Fibroblast of skin of right biceps (primary cell): ENCODE results near the gene STK35.

ENCODE experiments used
- DNase-seq: peaks from one replicate; pipeline ENCODE4 v3.0.0-alpha.2; 2013

STK35 gene

DNA sequence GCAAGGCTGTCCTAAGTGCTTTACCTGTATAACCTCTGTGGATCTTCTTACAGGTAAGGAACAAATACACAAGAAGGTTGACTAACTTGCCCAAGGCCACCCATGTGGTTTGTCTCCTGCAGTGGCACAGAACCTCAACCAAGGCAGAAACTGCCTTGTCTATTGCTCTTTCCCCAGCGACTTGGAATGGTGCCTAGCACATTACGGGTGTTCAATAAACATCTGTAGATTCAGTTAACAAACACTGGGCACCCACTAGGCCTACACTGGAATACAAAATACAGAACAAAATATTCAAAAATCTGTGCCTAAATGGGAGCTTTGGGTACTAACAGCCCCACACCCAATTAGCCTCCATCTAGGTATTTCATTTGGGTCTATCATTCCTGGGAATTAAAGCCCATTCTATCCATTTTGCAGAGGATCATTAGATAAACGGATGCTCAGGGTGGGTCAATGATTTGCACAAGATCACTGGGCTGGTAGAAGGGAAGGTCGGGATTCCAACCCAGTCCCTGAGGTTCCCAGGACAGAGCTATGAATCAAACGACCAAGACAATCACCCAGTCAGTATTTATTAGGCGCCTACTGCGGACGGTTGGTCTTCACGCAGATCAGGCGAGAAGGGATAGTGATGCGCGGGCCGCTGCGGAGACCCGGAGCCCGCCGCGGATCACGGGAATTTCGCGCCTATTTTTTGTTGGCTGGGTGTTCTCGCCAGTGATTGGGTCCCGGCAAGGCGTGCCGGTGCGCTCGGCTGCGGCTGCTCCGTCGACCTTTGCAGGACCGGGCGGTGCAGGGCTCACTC, at the start of gene STK35:
STK35 (plus strand) TSS at position 771 of the 808 bp plus-strand sequence. CDS start 55 bp downstream, outside the sequence.
- DNase-seq = no peak

DNA sequence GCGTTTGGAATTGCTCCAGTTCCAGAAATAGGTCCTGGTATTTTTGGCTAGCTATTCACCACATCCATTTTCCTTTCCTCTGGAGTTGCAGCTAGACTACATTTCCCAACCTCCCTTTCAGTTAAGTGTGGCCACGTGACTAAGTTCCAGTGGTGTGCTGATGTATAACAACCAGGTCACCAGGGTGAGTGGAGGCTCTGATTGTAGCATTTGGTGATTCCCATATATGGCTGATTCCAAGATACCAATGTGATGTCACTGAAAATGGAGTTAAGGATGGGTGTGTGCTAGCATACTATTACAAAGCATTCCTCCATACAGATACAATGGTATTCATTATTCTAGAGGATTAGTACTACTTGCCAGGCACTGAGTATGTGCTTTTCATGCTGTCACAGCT, 49.7 kb upstream of the STK35 start:
- DNase-seq = no peak

DNA sequence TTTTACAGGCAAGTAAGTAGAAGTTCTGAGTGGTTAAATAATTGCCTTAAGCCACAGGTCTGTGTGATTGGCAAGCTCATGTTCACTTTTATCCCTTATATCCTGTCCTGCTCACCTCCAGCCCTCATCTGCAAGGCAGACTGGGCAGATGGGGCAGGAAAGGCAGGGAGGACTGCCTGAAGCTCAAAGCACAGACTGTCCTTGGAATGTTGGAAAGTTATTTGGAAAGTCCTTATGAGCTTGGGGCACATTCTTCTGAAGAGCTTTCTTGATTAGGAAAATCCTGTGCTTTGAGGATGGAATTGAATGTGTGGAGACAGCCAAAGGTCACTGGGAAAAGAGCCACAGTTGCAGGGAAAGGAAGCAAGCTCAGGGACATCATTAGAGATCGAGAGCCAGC, 48.9 kb upstream of the STK35 start:
- no peak for DNase-seq

DNA sequence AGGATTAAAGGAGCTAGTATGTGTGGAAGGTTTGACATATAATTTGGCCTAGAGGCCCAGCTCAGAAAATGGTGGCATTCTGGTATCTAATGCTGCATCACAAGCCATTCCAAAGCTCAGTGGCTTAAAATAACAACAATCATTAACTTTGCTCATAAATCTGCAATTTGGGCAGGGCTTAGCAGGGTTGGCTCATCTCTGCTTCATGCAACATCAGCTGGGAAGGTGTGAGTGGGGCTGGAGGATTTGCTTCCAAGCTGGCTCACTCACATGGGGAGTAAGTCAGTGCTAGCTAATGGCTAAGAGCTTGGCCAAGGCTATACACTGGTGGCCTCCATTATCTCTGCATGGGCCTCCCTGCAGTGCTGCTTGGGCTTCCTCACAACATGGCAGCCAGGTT, 48.0 kb upstream of the STK35 start:
- no peak for DNase-seq

DNA sequence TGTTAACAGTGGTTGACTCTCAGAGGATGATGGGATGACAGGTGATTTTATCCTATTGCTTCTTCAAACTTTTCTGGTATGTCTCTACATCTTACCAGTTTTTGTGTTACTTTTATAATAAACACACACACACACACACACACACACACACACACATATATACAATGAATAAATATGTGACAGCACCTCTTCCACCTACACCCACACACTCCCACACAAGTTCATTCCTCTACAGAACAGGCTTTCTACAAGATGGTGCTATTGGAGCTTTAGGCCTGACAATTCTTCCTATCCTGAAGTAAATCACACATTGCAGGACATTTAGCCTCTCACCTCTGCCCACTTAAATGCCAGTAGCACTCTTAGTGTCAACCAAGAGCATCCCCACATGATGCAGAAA, 46.7 kb upstream of the STK35 start:
- no peak for DNase-seq

DNA sequence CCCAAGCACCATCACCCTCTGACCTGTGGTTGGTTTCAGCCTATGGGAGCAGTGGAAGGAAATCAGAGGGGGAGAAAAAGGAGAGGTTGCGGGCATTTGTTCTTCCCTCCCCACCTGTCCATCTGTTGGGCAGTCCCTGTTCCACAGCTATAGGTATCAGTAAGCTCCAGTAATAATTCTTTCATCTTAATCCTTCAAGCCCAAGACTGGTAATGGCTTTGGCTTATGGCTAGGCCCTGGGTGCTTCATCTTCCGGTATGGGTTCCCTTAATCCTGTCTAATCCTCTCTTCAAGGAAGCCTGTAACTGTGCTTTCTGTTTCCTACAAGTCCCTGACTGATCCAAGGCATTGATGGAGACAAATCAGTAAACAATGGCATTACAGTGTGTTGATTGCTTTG, 42.2 kb upstream of the STK35 start:
- DNase-seq = no peak

DNA sequence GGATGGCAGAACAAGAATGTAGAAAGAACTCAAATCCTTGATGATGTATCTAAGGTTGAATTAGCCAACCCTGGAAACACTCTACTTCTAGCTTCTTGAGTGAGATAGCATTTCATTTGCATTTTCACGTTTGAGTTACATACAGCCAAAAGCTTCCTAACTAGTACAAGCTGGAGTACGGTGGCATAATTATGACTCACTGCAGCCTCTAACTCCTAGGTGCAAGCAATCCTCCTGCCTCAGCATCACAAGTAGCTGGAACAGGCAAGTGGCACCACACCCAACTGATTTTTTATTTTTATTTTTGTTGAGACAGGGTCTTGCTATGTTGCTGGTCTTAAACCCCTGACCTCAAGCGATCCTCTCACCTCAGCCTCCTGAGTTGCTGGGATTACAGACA, 36.5 kb upstream of the STK35 start:
- DNase-seq = no peak

DNA sequence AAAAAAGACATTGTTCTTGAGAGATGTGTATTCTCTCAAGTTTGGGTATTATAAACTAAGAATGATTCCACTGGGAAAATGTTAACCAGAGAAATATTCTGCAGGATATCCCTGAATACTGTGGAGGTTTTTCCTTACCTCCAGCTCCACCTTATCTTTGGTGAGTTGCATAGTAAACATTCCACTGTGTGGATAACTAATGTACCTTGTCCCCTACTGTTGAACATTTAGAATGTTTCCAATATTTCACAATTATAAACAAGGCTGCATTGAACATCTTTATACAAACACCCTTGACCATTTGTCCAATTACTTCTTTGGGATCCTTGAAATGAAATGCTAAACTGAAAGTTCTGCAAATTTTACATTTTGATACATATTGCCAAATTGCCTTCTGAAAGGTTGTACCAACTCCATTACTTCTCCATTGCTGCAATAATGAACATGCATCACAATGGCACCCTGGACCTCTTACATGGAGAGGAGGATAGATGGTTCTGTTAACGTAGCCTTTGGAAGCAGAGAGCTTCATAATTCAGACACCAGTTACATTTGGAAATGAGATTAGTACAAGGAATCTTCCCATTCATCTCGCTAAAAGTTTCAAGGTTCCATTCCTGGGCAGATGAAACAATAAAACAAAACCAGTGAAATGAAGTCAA, 35.0 kb upstream of the STK35 start:
- DNase-seq = no peak

DNA sequence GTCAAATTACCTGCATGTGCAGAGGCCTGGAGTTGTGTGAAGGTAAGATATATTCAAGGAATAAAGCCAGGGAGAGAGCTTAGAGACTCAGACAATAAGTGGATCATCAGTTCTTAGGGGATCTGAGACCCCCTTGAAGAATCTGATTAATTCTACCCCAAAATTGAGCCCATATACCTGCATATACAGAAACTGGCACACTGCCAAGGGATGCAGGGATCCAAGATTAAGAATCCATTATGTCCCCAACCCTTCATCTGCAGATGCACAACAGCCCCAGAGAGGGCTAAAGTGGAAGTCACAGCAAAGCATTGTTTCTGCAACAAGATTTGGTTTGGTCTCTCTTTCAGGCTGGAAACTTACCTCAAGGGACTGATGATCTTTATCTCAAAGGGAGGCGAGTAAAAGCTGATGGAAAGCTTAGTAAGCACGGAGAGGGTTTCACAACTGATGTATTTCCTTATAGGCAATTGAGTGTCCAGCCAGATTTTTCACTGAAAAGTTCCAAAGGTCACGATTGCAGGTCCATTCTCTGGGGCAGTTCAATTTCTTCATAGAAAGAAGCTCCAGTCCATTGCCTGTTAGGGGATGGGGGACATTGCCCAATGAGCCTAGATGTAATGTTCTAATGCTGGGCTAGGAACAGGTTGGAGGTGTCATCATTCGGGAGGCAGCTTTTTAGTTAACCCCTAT, 20.9 kb upstream of the STK35 start:
- no peak for DNase-seq

DNA sequence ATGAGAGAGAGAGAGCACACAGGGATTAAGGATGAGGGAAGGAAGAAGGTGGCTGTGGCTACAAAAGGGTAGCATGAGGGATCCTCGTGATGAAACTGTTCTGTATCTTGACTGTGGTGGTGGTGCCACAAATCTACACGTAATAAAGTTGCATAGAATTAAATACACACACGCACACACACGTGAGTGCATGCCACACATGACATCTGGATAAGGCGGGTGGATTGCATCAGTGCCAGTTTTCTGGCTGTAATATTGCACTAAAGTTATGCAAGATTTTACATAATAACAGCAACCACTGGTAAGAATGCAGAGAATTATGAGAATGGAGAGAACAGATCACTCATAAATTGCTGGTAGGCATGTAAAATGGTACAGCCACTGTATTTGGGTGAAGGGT, 16.9 kb upstream of the STK35 start:
- no peak for DNase-seq

DNA sequence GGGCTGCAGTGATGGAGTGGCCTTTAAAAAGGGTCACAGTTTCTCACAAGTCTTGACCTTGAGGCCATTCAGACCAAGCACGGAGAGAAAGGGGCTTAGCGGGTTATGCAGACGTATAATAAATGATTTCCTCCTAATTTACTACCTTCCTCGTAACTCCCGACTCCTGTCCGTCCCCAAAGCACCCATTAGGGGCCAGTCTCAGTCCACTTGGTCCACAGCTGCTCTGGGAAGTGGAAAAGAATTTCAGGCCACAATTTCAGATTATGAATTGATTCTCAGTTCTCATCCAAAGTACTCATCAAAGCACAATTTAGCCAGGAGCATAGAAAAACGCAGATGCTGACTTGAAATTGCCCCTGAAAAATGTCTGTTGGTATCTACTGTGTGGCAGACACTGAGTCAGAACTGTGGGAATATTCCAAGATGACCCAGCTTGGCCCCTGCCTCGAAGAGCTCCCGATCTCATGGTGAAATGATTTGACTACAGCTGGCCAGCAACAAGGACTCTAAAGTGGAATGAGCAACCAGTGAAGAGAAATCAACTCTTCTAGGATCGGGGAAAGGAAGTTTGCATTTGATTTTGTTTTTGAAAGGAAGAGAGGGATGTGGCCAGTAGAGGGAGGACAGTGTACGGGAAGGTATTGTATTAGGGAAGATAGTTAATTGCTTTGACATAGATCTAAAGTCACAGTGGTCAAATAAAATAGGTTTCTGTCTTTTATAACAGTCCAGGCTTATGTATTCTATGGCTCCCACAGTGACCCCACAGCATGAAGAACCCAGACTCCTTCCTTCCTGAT, 15.2 kb upstream of the STK35 start:
- no peak for DNase-seq

DNA sequence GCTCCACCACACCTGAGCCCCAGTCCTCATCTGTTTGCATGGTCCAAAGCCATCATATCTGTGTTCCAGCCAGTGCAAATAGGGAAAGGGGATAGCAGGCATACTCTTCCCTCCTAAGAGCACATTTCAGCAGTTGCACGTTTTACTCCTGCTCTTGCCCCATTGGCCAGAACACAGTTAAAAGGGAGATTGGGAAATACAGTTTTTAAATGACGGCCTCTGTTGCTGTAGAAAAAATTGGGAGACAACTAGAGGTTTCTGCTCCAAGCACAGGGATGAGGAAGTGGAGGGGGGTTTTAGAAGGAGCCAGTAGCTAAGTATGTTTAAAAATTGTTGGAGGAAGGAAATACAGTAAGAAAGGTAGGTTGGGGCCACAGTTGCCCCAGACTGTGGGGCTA, 14.6 kb upstream of the STK35 start:
- no peak for DNase-seq

DNA sequence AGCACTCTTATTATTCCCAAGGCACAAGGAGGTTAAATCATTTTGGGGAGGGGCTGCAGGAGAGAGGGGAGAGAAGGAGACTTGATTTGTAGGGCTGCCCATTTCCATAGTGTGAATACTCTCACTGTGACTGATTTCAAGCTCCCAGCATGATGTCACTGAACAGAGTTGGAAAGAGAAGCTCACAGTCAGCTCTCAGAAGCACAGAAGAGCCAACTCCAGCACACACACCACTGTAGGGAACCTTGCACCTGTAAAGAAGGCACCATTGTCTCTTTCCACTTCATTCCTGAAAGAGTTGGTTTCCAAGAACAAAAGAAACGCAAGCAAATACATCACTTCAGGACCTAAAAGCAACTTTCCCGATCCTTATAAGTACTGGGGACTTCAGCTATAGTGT, 12.7 kb upstream of the STK35 start:
- DNase-seq = no peak

DNA sequence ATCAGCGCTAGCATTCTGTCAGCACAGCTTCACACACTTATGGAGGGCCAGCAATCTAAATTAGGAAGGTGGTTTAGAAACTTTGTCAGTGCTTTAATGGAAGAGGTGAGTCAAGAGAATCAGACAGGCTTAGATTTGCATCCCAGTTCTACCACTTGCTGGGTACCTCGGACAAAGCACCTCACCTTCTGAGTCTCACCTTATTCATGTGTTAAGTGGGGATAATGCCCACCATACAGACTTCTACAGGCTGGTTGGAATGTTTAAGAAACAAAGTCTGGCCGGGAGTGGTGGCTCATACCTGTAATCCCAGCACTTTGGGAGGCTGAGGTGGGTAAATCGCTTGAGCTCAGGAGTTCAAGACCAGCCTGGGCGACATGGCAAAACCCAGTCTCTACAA, 12.2 kb upstream of the STK35 start:
- DNase-seq = no peak

DNA sequence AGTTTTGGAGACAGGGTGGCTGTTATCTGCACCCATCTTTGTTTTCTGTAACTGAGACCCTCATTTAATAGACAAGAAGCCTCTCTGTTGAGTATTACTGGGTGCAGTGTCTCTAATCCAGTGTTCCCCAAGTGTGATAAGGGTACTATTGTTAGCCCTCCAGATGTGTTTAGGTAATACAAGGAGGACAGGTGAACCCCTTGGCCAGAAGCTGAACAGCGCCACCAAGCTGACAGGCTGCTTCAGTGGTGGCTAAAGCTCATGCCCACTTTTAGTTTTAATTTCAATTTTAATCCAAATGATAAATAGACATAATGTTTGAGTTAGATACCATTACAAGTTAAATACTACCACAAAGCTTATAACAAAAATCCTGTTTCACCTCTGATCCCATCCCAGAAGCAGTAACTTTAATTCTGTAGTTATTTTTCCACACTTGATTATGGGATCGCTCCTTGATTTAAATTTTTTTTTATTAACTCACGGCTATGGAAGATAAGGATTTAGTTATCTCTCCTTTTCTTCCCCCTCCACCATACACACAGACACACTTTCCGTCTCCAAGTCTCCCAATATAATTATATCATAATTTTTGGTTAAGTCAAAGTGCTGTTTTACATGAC, 8.4 kb upstream of the STK35 start:
- no peak for DNase-seq

DNA sequence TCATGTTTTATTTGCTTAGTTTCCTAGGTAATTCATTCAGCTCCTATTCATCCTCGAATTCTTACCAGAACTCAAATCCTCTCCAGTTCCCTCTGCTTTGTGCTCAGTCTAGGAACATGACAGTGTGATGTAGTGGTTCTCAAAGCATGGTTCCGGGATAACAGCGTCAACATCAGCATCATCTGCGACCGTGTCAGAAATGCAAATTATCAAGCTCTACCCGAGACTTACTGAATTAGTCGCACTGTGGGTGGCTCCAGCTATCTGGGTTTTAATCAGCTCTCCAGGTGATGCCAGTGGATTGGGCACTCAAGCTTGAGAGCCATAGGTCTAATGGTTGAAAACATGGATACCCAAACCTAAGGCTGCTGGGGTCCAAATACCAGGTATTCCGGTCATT, 7.7 kb upstream of the STK35 start:
- DNase-seq = no peak

DNA sequence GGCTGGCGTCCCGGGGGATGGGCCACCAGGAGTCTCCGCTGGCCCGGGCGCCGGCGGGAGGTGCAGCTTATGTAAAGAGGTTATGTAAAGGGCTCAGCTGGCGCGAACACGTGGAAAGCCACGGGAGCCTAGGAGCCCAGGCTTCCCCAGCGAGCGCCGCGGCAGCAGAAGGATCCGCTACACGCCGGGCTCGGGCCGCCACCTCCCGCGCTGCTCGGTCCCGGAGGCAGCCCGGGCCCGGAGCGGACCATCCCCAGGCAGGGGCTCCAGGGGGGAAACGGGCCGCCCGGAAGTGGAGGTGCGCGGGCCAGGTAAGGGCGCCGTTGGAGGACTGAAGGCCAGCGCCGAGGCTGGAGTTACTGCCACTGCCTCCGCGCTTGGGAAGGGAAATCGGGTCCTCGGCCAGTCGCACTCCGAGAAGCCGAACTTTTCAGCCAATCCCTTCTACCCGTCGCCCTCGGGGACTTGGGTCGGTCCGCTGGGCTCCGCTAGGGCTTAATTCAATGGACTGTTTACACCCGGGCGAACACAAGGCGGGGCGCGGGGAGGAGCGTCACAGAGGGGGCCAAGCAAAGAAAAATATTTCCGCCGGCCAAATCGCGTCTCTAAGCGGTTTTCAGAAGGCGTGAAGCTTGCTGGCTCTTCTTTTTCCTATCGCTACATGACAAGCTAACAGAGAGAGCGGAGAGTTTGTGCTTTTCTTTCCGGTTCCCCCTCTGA, 398 bp downstream of the STK35 start:
- DNase-seq = peak; percentile 96

DNA sequence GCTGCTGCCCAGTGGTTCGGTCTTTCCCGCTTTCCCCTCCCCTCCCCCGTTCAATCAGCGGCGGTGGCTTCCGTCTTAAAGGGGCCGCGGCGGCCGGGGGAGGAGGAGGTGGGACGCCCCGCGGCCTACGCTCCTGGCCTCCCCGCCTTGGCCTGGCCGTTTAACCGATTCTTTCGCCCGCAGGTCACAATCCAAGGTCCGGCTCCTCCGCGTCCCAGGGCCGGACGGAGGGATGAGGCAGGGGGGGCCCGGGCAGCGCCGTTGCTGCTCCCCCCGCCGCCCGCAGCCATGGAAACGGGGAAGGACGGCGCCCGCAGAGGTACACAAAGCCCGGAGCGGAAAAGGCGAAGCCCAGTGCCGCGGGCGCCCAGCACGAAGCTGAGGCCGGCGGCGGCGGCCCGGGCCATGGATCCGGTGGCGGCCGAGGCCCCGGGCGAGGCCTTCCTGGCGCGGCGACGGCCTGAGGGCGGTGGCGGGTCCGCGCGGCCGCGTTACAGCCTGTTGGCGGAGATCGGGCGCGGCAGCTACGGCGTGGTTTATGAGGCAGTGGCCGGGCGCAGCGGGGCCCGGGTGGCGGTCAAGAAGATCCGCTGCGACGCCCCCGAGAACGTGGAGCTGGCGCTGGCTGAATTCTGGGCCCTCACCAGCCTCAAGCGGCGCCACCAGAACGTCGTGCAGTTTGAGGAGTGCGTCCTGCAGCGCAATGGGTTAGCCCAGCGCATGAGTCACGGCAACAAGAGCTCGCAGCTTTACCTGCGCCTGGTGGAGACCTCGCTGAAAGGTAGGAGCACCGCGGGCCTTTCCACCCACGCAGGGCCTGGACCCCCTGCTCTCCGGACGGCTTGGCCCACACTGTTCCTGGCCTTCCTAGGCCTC, 1.2 kb downstream of the STK35 start:
- peak; percentile 91 for DNase-seq

DNA sequence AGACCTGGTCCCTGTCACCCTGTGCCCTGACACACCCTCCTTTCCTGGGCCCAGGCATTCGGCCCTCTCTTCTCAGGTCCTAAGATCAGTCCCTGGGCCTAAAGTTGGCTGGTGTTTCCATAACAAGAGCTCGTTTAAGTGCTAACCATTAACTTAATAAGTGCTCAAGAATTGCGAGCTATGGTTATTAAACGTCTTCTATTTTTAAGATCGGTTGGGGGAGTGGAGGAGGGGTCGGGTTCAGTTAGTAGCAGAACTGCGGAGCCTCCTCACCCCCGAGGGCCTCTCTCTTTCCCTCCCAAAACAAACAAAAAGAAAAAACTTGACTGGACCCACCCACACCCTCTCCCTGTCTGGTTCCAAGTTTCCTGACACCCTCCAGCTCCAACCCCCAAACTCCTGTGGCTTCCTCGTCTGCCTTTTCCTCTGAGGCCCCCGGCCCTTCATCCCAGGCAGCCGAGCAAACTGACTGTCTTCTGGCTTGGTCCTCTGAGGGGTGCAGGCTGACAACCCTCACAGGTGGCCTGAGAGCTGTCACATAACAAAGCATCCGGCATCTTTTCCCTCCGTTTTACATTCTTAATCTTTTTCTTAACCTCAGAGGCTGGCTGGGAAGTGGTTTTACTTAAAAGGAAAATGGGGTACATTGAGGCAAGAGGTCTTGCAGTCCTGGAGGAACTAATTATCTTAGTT, 2.0 kb downstream of the STK35 start:
- DNase-seq = no peak

DNA sequence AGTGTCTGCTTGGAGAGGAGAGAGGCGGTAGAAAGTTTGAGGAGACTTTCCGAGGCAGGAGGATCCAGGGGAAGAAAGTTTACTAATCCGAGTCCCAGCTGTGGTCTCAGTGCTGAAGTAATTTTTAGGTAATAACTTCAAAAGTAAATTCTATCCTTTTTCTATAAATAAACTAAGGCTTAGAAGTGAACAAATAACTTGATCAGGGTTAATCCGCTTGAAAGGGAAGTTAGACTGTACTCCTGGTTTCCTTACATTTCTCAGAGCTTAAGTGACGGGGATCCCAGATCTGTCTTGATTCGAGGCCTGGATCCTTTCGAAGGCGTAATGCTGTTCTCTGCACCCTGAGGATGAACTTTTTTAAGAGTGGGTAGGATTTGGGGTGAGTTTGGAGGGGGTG, 2.6 kb downstream of the STK35 start:
- DNase-seq = no peak
